ENCODE results near the gene SYVN1.
A peak's percentile ranks its signal among the peaks of the same experiment; 100 is the strongest.

SYVN1 gene

DNA sequence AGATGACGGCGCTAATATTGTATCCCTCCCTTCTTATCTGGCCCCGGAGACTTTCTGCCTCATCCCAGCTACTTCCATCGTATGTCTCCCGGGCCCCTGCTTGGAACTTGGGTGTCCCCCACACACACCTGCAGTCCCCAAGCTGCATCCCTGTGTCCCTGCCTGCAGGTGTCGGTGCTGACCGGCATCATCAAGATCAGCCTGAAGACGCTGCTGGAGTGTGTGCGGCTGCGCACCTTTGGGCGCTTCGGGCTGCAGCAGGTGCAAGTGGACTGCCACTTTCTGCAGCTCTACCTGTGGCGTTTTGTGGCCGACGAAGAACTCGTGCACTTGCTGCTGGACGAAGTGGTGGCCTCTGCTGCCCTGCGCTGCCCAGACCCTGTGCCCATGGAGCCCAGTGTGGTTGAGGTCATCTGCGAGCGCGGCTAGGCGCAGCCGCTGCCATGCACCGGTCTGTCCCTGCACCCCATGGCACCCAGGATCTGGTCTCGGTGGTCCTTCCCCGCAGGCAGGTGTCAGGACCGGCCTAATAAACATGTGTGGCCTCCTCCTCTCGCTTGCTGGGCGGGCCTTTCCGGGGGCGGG lies 23.1 kb downstream of the SYVN1 start:
- no peak for DNase-seq

DNA sequence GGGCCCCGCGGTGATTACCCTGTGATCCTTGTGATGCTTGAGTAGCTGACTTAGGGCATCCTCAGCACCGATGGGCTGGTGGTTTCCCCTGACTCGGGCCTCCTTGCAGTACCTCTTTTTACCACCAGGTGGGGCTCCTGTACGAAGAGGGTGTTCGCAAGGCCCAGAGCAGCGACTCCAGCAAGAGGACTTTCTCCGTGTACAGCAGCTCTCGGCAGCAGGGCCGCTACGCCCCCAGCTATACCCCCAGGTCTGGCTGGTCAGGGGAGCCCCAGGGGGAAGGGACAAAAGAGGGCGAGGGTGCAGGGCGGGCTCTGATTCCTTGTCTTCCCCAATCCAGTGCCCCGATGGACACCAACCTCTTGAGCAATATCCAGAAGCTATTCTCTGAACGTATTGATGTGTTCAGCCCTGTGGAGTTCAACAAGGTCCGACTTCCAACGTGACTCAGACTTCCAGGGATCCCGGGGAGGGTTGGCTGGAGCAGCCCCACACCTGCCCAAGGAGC lies 23.9 kb downstream of the SYVN1 start:
- peak; percentile 87 for DNase-seq

DNA sequence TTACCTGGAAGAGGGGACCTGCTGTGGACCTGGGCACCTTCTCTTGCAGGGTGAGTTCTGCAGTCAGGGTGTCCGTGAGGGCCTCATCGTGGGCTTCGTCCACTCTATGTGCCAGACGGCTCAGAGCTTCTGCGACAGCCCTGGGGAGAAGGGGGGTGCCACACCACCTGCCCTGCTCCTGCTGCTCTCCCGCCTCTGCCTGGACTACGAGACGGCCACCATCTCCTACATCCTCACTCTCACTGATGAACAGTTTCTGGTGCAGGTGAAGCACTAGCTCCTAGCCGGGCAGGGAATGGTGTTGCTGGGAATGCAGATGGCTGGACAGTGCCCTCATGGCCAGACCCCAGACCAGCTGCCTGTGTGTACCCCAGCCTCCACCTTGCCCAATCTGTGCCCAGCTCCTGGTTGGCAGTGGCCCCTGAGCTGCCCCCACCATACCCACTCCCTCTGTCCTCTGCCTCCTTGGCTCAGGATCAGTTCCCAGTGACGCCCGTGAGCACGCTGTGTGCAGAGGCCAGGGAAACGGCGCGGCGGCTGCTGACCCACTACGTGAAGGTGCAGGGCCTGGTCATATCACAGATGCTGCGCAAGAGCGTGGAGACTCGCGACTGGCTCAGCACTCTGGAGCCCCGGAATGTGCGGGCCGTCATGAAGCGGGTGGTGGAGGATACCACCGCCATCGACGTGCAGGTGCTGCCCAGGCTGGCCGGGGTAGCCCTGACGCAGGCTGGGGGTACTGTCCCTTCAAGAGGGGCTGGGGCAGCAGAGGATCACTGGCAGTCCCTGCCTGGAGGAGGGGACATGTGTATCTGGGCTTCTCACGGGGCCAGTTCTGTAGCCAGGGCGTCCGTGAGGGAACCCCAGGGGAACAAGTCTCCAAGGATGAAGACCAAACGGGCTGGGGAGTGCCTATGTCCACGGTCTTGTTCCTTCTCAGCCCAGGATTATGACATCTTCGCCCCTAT lies 24.8 kb downstream of the SYVN1 start:
- DNase-seq, result no peak

DNA sequence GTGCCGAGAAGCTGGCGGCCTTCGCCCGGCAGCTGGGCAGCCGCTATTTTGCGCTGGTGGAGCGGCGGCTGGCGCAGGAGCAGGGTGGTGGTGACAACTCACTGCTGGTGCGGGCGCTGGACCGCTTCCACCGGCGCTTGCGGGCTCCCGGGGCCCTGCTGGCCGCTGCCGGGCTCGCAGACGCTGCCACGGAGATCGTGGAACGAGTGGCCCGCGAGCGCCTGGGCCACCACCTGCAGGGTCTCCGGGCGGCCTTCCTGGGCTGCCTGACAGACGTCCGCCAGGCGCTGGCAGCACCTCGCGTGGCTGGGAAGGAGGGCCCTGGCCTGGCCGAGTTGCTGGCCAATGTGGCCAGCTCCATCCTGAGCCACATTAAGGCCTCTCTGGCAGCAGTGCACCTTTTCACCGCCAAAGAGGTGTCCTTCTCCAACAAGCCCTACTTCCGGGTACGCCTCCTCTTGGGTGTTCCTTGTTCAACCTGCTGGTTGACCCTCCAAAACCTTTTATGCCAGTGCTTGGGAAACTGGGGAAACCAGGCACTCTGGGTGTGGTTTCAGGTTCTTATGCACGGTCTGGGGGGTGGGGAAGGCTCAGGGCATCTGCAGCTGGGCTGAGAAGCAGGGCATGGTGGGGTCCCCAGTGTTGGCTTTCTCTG lies 25.7 kb downstream of the SYVN1 start:
- DNase-seq, result no peak

DNA sequence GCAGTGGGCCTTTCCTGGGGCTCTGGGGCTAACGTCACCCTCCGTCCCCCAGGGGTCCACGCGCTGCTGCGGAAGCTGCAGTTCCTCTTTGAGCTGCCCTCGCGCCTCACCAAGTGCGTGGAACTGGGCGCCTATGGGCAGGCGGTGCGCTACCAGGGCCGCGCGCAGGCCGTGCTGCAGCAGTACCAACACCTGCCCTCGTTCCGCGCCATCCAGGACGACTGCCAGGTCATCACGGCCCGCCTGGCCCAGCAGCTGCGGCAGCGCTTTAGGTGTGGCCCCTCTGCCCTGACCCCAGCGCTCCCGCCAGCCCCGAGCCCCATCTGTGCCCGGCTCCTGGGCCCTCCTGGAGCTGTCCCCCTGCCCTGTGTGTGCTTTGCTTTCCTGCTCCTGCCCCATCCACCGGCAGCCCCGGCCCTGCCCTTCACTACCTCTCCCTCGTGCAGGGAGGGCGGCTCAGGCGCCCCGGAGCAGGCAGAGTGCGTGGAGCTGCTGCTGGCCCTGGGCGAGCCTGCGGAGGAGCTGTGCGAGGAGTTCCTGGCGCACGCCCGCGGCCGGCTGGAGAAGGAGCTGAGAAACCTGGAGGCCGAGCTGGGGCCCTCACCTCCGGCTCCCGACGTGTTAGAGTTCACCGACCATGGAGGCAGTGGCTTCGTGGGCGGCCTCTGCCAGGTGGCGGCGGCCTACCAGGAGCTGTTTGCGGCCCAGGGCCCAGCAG lies 26.4 kb downstream of the SYVN1 start:
- no peak for DNase-seq

DNA sequence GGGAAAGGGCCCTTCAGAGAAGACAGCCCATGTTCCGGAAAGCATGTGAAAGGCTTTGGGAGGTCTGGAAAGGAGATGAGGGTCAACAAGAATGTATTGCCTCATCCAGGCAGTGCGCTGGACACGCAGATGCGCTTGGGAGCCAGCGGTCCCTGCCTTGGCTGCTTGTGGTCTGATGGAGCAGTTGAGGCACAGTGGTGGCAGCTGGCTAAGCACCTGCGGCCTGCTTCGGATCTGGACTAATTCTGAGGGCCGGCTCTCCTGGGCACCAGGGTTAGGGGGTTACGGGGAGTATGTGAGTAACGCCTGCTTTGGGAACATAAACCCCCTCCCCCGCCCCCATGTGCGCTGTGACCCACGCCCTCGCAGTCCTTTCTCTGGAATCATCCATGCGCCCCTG lies 27.2 kb downstream of the SYVN1 start:
- no peak for DNase-seq

DNA sequence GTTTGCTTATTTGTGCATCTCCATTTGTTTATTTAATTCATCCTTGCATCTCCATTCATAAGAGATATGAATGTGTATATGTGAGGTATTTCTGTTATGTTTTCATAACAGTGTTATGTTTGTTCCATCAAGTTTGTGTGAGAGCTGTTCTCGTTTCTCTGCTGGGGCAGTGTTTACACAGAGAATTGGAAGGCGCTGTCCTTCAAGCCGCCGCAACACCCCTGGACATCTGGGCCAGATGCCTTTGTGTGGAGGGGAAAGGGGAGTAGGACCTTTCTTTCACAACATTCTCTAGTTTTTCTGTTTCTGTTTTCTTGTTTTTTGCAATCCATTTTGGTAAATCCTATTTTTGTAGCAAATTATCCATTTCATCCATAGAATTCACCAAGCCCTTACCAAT lies 29.7 kb downstream of the SYVN1 start:
- no peak for DNase-seq

DNA sequence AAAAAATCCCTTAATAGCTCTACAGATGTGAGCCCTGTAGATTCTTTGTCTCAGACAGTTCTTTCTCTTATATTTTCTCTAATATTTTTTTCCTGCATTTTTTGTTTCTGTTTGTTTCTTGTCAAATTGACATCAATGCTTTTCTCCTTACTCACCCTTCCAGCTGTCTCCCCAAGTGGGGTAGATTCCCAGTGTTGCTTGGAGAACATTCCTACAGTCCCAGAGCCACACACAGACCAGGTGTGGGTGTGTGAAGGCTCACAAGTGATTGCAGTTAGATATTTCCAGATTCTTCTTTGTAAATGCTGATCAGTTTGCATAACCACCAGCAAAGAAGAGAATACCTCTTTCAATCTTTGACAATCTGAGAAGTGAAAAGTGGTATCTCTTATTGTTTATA lies 30.8 kb downstream of the SYVN1 start:
- DNase-seq, result no peak

DNA sequence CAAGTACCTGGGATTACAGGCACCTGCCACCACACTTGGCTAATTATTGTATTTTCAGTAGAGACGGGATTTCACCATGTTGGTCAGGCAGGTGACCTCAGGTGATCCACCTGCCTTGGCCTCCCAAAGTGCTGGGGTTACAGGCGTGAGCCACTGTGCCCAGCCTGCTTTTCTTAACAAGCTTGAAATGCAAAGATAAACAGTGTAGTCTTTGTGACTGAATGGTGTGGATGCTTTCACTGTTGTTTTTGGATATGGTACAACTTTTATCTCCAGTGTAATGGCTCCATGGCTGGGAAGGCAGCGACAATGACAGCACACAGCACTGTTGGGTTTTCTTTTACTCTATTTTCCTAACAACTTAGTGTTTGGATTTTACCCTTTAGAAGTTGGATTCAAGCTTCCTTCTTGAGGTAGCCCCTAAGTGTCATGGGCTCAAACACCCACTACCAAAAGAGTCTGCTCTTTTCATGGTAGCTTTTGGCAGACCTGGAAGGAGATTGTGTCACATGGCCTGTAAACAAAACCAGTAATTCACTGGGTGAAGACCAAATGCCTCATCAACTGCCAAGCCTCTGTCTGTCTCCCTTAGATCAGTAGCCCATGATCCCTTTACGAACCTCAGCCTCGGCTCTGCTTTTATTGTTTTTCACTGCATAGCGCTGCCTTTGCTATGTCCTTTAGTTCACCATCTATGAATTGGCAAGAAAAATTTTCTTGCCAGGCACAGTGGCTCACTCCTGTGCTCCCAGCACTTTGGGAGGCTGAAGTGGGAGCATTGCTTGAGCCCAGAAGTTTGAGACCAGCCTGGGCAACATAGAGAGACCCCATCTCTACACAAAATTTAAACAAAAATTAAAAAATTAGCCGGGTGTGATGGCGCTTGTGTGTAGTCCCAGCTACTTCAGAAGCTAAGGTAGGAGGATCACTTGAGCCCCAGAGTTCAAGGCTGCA lies 31.9 kb downstream of the SYVN1 start:
- no peak for DNase-seq

DNA sequence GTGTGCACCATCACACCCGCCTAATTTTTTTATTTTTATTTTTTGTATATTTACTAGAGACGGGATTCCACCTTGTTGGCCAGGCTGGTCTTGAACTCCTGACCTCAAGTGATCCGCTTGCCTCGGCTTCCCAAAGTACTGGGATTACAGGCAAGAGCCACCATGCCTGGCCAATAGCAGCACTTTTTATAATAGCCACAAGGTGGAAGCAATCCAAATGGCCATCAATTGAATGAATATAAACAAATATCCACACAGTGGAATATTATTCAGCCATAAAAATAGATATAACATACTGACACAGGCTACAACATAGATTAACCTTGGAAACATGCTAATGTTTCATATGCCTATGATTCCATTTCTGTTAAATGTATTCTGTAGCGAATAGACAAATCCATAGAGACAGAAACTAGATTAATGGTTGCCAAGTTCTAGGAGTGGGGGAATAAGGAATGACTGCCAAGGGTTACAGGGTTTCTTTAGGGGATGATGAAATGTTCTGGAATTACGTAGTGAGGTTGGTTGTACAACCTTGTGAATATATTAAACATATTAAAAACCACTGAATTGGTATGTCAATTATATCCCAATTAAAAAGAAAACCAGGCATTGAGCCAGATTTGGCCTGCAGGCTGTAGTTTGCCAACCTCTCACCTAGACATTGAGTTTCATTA lies 33.5 kb downstream of the SYVN1 start:
- DNase-seq, result no peak

DNA sequence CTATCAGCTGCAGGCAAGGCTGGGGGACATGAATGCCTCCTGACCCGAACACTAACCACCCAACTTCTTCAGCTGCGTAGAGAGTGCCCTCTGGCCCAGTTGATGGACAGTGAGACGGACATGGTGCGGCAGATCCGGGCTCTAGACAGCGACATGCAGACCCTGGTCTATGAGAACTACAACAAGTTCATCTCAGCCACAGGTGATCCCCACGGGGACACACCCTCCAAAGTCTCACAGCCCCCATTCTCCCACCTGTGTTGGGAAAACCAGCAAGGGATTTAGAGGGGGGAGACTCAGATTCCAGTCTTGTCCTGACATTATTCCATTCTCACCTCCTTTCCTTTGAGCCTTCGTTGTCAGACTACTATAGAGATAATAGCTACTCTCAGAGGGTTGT lies 37.4 kb downstream of the SYVN1 start:
- no peak for DNase-seq

DNA sequence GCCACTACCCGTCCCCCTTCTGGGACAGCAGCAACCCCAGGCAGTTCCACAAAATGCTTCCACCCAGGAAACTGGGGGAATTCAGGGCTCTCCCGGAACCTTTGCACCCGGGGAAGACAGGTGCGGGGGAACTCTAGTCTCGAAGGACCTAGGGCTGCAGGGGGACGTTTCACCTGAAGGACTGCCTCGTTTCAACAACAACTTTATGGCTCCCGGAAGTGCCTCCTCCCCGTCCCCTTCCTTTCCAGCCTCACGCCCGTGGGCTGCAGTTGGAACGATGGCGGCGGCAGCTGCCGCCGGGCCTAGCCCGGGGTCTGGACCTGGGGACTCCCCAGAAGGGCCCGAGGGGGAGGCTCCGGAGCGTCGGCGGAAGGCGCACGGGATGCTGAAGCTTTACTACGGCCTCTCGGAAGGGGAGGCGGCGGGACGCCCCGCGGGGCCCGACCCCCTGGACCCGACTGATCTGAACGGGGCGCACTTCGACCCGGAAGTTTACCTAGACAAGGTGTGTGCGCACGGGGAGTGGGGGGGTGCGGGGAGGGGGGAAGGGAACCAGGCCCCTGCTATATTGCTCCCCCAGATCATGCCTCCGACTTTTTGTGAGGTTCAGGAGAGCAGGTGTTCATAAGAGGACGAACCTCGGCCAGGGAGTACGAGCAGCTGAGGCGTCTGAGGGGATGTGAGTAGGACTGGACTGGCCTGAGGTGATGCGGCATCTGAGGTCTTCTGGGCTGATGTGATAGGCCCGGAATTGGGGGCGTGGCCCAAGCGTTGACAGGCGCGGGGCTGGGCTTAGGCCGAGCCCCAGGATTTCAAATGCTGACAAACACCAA lies 38.1 kb downstream of the SYVN1 start, which contains the start of gene VPS51:
VPS51 (plus strand) TSS at position 241 of the 833 bp plus-strand sequence; CDS start at position 278, 37 bp downstream.
- peak; percentile 94 for DNase-seq

DNA sequence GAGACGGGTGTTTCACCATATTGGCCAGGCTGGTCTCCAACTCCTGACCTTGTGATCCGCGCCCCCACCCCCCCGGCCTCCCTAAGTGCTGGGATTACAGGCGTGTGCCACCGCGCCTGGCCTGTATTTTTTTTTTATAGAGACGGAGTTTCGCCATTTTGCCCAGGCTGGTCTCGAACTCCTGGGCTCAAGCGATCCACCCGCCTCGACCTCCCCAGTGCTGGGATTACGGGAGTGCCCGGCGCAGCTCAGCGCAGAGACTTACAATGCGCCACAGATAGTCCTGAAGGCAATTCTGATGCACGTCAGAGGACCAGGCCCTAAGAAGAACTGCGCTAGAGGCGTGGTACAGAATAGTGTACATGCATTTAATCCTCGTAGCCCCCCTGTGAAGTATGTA lies 38.9 kb downstream of the SYVN1 start:
- no peak for DNase-seq

DNA sequence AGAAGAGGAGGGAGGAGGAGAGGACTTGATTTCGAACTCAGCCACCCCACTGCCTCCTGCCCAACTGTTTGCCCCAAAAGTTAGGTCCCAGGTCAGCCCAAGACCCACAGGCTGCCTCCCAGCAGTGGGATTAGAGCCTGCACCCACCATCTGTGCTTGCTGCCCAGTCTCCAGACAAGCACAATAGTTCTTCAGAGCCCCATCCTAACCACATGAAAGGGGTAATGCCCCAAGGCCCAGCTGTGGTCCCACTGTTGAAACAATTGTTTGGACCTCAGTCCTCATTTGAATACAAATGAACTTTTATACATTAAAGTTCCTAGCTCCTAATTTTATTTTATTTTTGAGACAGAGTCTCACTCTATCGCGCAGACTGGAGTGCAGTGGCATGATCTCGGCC lies 43.7 kb downstream of the SYVN1 start:
- DNase-seq, result no peak

DNA sequence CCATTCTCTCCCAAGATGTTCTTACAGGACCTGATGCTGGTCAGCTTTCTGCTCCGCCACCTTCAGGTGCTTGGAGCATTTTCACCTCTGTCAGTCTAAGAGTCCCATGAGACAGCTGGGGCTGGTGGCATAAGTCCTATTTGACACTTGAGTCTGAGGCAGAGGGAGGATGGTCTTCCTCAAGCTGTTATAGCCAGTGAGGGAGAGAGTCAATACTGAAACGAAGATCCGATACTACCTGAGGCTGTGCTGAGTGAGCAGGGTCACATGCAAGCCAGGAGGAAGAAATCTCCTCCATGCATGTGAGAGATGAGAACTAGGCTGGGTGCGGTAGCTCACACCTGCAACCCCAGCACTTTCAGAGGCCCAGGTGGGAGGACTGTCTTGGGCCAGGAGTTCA lies 44.7 kb downstream of the SYVN1 start:
- no peak for DNase-seq

DNA sequence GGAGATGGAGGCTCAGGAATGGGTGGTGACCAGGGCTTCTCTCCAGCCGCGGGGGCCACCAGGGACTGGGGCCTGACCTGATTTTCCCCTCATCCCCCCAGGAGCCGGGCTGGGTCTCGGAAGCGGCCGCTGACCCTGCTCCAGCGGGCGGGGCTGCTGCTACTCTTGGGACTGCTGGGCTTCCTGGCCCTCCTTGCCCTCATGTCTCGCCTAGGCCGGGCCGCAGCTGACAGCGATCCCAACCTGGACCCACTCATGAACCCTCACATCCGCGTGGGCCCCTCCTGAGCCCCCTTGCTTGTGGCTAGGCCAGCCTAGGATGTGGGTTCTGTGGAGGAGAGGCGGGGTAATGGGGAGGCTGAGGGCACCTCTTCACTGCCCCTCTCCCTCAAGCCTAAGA lies 46.5 kb downstream of the SYVN1 start:
- DNase-seq, result no peak

DNA sequence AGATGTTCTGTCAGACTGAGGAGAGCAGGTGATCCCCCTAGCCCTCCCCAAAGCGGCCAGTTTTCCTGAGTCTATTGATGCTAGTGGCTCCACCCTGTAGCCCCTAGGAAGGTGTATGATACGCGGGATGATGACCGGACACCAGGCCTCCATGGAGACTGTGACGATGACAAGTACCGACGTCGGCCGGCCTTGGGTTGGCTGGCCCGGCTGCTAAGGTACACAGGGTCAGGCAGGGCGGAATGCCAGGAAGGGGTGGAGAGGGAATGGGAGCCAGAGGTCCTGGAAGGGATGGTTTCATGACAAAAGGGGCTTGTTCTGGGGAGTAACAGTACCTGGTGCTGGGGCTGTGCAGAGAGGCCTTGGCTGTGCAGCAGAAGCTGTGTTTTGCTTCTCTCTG lies 47.1 kb downstream of the SYVN1 start:
- DNase-seq, result no peak

DNA sequence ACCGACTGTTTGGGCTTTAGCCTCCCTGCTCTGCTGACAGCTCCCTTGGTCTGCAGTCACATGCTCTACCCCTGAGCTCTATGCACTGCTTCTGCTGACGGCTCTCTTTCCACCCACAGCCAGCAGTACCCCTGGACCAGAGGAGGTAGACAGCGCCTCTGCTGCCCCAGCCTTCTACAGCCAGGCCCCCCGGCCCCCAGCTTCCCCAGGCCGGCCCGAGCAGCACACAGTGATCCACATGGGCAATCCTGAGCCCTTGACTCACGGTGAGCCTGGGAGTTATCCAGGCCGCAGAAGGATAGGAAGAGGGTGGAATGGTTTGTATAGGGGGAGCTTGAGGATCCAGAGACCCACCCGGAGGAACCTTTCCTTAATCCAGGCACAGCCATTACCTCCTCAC lies 47.5 kb downstream of the SYVN1 start:
- no peak for DNase-seq

DNA sequence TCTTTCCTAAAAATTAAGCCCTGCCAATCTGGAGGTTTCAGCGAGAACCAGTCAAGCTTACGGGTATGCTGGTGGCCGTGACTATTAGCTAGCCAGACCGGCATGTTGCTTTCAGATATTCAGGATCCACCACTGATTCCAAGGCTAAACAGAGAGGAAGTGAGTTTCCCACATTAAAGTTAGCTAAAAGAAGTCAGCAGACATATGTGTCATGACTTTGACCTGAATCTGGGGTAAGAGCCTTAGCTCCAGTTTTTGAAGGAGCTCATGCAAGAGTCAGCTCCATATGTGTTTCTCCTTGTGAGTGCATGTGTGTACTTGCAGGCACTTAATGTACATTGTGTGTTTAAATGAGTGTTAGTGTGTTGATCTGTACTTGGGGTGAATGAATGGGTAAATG lies 48.9 kb downstream of the SYVN1 start:
- no peak for DNase-seq

Measured in hematopoietic multipotent progenitor cell treated with erythropoietin and hydrocortisone succinate and interleukin-3 and kit ligand, for 8 days (in vitro differentiated cells).